ACHN (cell line): Measurements from ENCODE around the gene RGS9BP.

Source experiments
- DNase-seq: peaks from one replicate; pipeline ENCODE4 v3.0.0-alpha.2; 2015
- in situ Hi-C: cut with HindIII; loops from 2 replicates; pipeline ENCODE4 v1.10.0; 2017; ENCODE audit warnings: low sequenced_read_pairs, low pct_ligation_motif_present, low pct_unique_long_range_greater_than_20kb

Gene RGS9BP

DNA sequence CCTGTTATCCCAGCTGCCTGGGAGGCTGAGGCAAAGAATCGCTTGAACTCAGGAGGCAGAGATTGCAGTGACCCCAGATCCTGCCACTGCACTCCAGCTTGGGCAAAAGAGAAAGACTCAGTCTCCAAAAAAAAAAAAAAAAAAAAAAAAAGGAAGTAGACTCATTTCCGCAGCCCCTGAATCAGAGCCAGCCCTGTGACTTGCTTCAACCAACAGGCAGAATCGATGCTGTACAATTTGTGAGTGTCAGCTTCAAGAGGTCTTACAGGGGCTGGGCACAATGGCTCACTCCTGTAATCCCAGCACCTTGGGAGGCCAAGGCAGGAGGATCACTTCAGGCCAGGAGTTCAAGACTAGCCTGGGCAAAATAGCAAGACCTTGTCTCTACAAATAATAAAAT, 13.5 kb upstream of the RGS9BP start:
- in situ Hi-C loops, result no loop called here

DNA sequence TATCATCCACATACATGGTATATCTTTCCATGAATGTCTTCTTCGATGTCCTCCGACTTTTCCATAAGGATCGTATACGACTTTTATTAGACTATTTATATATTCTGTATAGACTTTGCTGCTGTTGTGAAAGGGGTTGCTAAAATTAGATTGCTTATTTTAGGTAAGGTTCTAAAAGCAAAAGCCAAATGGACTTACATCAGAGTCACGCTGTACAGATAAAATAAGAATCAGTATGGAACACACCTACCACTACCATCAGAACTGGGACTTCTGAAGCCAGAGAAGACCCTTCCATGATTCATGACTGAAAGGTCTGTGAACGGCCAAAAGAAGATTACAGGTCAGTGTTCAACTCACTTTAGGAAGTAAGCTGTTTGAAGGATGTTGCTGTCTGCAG, 9.6 kb upstream of the RGS9BP start:
- DNase-seq, result no peak
- in situ Hi-C loops, result no loop called here

More for the DNA sequence above, 13.5 kb upstream of the RGS9BP start:
- no peak for DNase-seq

DNA sequence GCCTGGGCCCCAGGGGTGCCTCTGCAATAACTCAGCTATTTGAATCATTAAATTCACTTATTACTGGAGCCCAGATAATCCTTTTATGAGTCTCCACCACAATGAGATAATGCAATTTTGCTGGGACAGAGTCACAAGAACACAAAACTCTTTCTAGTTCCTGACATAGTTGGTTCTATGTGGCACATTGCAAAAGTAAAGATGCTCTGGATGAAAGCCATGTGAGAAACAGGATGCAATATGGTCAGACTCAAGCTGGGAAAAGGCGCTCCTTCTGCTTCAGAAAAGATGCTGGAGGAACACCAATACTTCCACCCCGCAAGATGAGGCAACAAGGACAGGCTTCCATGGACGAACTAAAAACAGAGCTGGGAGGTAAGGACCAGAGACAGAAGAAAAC, 6.3 kb upstream of the RGS9BP start:
- DNase-seq, result no peak
- in situ Hi-C loops, result no loop called here

DNA sequence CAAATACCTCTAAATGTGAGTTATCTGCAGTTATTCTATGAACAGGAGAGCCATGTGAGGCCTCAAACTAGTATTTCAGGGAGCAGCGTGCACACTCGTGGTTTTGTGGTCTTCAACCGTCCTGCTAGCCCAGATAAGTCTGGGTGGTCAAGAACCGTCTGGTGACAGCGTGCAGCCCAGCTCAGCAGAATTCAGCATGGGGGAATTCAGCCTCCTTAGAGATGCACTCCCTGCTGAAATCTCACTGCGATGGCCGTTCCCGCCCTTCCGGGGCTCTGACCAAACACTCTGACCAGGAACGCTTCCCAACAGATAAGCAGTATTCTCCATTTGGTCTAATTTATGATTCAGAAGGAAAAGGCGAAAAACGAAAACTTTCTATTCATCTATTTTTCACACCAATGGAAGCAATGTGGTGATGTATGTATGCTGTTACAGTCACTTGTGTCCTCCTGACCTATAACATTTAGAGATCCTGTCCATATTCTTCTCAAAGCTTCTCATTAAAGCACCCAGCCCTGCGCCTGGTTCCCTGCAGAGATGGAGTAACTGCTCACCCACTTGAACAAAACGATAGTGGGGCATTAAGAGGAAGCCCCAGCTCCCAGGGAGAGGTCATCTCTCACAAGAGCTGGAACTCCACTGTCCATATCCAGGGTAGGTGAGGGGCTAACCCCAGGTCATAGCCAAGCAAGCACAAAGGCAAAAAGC, 3.6 kb upstream of the RGS9BP start:
- DNase-seq, result no peak
- in situ Hi-C loops, result no loop called here

DNA sequence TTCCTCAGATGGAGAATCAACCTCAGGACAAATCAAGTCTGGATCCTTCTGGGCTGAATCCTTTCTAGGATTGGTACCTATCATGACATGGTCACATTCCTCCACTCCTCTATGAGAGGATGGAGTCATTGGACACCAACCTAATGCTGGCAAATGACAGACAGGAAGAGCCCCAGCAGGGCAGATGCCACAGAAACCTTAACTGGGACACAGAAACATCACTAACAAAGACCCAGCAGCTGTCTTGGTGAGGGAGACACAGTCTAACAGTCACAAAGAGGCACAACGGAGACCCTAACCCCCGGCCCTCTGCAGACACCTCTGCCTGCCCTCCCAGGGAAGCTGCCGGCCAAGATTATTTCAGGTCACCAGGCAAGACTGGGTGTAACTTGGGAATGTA, 2.8 kb upstream of the RGS9BP start:
- in situ Hi-C loops, result no loop called here
- DNase-seq, result no peak

DNA sequence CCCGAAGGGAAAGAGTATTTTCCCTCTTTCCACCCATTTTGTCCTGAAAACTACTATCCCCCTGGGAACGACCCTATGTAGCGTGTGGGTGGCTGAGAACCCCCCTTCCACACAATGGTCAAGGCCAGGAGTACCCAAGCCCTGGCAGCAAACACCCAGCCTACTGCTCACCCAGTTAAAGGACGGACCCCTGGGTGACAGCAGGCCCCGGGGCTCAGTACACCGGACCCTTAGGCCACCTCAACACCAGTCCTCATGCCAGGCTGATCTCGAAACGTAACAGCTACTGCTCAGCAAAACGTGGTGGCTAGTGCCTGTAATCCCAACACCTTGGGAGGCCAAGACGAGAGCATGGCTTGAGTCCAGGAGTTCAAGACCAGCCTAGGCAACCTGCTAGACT, 2.1 kb upstream of the RGS9BP start:
- DNase-seq, result no peak
- in situ Hi-C loops, result no loop called here

DNA sequence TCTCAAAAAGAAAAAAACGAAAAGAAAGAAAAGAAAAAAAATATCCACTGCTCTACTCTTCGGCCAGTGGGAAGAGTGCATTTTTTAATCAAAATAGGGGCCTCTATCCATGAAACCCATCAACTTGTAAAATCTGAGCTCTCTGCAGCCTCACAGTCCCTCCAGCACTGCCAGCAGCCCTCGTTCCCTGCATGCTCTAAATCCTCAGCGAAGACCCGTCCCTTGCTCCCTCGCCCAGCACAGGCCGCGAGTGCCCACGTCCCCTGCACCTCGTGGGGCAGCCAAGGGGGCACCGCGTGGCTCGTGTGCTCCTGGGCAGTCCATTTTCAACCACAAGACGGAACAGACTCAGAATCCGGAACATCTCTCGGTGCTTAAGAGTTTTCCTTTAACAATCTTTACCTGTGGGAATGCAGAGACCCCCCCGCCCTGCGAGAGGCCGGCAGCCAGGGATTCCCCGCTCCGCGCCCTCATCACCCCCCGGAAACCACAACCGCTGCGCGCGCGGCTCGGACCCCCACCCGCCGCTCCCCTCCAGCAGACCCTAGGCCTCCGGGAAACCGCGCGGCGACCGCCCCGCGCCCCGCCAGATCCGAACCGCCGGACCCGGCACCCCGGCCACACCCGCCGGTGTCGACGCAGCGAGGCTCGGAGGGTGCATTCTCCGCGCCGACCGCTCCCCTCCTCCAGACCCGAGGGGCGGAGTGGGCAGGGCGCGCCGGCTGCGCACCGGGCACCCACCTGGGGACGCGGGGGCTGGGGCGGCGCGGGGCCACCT, 1.3 kb upstream of the RGS9BP start:
- in situ Hi-C loops, result no loop called here
- no peak for DNase-seq

DNA sequence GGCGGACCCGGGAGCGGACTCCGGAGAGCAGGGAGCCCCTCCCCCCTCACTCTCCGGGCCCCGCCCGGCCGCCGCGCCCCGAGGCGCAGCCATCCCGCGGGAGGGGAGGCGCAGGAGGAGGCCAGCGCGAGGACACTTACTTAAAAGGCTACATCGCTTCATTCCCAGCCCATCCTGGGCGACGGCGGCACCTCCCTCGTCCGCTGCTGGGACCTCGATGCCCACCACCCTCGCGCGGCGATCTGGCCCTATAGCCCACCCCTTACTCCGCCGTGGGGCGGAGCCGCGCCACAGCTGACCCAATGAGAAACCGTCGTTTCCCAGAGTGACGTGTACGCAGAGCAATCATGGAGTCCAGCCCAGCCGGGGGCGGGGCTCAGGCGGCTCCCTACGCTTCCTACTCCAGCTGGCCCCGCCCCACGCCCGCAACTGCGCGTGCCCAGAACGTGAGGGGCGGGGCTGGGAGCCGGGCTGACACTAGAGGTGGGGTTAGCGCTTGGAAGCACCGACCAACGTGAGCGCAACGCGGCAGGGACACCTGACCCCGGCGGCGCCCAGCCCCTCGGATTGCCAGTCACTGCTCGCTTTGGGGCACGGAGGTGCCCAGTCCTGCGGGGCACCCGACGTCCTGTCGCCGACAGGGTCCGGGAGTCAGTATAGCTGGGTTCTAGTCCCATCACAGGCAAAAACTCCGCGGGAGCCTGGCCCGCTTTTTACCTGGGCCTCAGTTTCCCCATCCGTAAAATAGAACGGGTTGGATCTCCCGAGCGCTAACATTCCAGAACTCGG, 523 bp upstream of the RGS9BP start, which contains the start of gene ANKRD27:
ANKRD27 (minus strand) TSS at position 250 of the 789 bp plus-strand sequence. CDS start 16,165 bp downstream, outside the sequence.
- DNase-seq, result peak; percentile 97
- in situ Hi-C loops, result no loop called here

DNA sequence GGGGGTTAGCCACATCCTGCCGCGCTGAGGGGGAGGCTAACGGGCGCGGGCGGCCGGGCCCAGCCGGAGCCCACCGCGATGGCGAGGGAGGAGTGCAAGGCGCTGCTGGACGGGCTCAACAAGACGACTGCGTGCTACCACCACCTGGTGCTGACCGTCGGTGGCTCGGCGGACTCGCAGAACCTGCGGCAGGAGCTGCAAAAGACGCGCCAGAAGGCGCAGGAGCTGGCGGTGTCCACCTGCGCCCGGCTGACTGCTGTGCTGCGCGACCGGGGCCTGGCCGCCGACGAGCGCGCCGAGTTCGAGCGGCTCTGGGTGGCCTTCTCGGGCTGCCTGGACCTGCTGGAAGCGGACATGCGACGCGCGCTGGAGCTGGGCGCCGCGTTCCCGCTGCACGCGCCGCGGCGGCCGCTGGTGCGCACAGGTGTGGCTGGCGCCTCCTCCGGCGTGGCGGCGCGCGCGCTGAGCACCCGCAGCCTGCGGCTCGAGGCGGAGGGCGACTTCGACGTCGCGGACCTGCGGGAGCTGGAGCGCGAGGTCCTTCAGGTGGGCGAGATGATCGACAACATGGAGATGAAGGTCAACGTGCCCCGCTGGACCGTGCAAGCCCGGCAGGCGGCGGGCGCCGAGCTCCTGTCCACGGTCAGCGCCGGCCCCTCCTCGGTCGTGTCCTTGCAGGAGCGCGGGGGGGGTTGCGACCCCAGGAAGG, 692 bp downstream of the RGS9BP start:
- in situ Hi-C loops, result no loop called here
- no peak for DNase-seq

DNA sequence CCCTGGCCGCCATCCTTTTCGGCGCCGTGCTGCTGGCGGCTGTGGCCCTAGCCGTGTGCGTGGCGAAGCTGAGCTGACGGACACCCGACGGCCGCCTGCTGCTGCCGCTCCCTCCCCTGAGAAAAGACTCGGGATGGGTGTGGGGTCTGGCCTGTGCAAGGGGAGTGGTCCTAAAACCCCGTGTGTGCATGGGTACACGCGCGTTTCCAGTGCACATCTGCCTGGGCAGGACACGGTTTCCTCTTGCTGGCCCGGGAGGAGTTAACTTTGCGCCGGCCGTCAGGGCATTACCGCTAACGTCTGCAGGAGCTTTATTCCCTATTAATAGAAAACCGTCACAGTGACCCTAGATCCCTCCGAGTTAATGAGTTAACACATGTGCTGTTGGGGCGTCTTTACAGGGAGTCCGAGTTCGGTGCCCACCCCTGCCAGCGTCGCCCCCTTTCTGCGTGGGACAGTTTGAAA, 1.3 kb downstream of the RGS9BP start:
- in situ Hi-C loops, result no loop called here
- DNase-seq, result no peak

DNA sequence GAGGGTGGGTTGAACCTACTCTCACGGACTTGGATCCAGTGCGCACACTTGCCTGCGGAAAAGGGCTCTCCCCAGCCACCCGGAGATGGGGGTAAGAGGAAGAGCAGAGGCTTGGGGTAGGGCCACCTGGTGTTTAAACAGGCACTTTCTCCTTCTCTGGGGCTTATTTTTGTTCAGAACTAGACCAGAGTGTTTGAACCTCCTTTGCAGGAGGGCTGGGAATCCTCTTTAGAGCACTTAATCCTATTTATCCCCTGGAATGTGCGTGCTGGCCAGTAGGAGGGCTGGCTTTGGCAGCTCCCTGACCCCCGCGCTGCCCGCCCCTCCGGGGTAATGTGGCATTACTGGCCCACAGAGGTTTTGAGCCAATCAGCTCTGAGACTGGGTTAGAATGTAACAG, 2.0 kb downstream of the RGS9BP start:
- no peak for DNase-seq
- in situ Hi-C loops, result no loop called here

DNA sequence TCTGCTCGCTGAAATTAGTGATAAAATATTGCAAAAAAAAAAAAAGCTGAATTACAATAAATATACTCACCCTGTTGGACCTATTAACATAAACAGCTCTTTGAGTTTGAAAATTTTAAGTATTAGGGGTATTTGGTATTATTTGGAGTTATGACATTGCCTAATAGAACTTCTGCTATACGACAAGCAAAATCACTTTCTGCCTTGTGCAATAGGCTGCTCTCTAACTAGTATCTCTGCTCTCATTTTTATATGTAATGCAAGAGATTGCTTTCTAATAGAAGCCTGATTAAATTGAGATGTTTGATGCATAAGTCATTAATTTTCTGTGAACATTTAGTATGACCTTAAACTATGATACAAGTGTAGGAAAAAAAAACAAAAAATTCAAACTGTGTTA, 5.3 kb downstream of the RGS9BP start:
- DNase-seq, result no peak
- in situ Hi-C loops, result no loop called here

DNA sequence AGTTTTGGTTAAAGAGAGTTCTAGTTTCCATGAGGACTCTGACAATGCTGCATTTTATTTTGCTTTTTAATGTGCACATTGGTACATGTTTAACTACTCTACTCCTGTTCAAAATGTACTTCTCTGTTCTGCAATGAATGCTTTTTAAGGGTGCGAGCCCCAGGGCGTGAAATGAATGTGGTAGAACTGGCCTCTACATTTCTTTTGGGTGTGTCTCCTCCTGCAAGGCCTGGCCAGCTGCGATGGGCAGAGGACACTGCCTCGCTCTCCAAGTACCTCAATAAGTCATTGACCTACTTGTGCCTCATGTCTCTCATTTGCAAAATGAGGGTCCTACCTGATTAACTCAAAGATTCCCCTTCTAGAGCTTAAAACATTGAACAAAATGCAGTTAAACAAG, 6.7 kb downstream of the RGS9BP start:
- DNase-seq, result no peak
- in situ Hi-C loops, result no loop called here

DNA sequence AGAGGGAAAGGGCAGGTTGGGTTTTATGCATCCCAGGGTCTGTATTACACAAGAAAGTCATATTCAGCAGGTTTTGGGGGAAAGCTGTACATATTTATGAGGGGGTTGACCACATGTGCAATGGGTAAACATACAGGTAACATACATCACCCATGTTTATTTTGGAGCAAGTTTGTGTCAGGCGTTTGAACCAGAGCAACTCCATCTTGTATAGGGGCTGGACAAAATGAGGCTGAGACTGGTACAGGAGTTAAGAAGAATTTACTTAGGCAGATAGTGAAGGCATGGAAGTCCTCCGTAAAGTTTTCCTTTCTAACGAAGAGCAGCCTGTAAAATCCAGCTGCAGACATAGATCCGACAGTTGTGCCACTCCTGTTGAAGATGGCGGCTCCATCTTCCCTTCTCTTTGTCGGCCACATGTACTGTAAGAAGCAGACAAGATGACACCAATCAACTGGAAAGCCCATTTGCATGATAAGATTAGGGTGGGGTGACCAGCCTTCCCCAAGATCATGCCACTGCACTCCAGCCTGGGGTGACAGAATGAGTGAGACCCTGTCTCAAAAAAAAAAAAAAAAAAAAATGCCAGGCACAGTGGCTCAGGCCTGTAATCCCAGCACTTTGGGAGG, 11.3 kb downstream of the RGS9BP start:
- in situ Hi-C loops, result no loop called here
- no peak for DNase-seq

DNA sequence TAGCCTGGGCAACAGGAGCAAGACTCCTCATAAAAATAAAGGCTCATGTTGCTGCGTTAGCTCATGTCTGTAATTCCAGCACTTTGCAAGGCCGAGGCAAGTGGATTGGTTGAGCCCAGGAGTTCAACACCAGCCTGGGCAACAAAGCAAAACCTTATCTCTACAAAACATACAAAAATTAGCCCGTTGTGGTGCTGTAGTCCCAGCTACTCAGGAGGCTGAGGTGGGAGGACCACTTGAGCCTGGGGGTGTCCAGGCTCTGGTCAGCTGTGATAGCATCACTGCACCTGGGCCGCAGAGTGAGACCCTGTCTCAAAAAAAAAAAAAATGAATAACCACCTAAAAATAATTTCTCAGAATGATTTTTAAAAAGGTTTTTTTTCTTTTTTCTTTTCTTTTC, 12.0 kb downstream of the RGS9BP start:
- in situ Hi-C loops, result no loop called here

DNA sequence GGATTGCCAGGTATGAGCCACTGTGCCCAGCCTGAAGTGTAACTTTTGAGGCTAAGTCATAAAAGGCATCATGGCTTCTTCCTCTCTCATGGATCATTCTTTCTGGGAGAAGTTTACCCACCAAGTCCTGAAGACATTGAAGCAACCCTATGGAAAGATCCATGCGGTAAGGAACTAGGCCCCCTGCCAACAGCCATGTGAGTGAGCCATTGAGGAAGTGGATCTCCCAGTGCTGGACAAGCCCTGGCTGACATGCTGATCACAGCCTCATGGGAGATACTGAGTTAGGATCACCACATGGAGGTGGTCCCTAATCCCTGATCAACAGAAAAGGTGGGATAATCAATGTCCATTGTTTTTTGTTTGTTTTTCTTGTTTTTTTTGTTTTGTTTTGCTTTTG, 12.7 kb downstream of the RGS9BP start:
- in situ Hi-C loops, result no loop called here
- DNase-seq, result no peak

More for the DNA sequence above, 12.0 kb downstream of the RGS9BP start:
- DNase-seq, result no peak

DNA sequence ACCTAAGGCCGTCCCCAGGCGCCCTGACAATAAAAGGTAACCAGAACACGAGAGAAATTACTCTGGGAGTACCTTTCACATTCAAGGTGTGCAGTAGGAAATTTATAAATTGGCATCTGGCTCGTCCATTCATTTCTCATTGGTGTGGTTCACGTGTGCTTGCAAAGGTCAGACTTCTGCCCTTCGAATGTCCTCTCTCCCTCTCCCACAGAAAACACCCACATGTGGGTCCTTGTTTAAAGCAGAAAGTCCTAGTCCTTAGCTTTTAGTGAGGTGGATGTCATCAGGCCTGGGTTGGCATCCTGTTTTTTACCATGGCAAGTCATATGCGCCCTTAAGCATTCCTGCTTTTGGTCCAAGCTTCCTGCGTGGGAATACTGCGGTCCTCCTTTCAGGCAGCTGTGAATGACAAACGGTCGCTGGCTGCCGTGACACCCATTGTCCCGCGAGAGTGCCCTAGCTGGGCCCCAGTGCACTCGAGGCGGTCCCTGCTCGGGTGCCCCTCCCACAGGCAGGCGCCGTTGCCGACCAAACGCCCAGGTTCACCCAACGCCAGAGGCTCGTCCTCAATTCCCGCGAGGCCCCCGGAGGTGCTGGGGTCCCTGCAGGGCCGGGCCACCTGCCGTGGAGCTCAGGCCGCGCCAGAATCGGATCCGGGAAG, 15.8 kb downstream of the RGS9BP start, which contains the start of gene NUDT19:
NUDT19 (plus strand) TSS at position 531 of the 661 bp plus-strand sequence. CDS start 140 bp downstream, outside the sequence.
- in situ Hi-C loops, result no loop called here
- peak; percentile 86 for DNase-seq
